ENCODE measurements around the gene TBC1D2. TPM values are rescaled to one million over a fixed set of nuclear protein-coding genes. Genes with fewer than 3 reads are reported as not detected.

Gene TBC1D2
- total and polyA plus RNA-seq, 2 of the 13 experiments (the other 11 are each of a cell fraction or from before 2014, with no cell fraction given): 2.0 to 2.8 TPM

DNA sequence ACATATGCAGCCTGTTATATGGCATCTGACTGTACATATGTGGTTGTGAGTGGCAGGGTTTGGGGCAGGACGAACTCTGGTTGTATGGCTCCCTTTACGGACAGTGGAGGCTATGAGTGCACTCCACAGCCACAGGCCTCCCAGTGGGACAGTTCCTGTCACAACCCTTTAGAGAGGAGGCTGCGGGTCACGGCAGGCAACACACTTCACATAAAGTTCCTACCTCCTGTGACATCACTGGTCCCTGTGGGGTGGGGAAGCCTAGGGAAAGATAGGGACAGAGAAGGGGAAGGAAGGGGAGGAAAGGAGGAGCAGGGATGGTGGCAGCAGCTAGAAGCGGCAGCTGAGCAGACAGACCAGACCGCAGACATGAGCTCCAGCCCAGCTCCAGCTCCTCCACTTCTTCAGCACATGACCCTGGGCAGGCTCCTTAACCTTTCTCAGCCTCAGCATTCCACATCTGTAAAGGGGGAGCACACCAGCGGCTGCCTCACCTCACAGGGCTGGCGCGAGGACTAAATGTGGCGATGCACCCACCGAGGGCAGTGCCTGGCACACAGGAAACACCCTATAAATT lies 35.6 kb downstream of the TBC1D2 start:
- BruUV-seq (replicated peaks): no TSS peak
- Histone ChIP-seq H3K4me1 (ENCODE audit: insufficient read depth, low read length) (peaks cover 36% of the 10 kb centered on the region), H4K20me1 (ENCODE audit: insufficient read depth, low read length) (no peaks in the 10 kb centered on the region), H3K36me3 (replicated peaks in 1 of 2; ENCODE audit: control insufficient read depth in 1 of 2, insufficient read depth in 2 of 2, low read length in 2 of 2) (no peaks in the 10 kb centered on the region; a peak in 1 of 5 replicates), H3K9ac (ENCODE audit: insufficient read depth, low read depth, low read length) (no peak overlapping the region), H3K4me2 (ENCODE audit: low read depth, low read length) (no peak overlapping the region), H3K27ac (ENCODE audit: extremely low read length, insufficient read depth, low read length) (no peak overlapping the region), H2AFZ (ENCODE audit: low read length) (no peak overlapping the region), H3K27me3 (ENCODE audit: control insufficient read depth in 1 of 2, insufficient read depth in 2 of 2, low read length in 2 of 2) (no peaks in the 10 kb centered on the region), H3K79me2 (ENCODE audit: insufficient read depth, low read length) (no peaks in the 10 kb centered on the region), H3K9me3 (ENCODE audit: low read length) (no peaks in the 10 kb centered on the region), H3K4me3 (replicated peaks in 1 of 3; ENCODE audit: insufficient read depth in 1 of 3, low read depth in 2 of 3, low read length in 3 of 3) (no peak overlapping the region)
- ChIA-PET POLR2A (interaction anchor here (1.0 kb wide), 1 partner anchor 36 kb away, joined by 3 read pairs; no protein-coding TSS in a partner anchor), CTCF (ENCODE audit: low intra/inter-chr PET ratio, low total read pairs) (no interaction called here)
- TF ChIP-seq FOXJ3 (CRISPR knock-in tag; IDR thresholded peaks at IDR 0.05; ENCODE audit: borderline replicate concordance): no peak
- TF ChIP-seq, protein P1, sequence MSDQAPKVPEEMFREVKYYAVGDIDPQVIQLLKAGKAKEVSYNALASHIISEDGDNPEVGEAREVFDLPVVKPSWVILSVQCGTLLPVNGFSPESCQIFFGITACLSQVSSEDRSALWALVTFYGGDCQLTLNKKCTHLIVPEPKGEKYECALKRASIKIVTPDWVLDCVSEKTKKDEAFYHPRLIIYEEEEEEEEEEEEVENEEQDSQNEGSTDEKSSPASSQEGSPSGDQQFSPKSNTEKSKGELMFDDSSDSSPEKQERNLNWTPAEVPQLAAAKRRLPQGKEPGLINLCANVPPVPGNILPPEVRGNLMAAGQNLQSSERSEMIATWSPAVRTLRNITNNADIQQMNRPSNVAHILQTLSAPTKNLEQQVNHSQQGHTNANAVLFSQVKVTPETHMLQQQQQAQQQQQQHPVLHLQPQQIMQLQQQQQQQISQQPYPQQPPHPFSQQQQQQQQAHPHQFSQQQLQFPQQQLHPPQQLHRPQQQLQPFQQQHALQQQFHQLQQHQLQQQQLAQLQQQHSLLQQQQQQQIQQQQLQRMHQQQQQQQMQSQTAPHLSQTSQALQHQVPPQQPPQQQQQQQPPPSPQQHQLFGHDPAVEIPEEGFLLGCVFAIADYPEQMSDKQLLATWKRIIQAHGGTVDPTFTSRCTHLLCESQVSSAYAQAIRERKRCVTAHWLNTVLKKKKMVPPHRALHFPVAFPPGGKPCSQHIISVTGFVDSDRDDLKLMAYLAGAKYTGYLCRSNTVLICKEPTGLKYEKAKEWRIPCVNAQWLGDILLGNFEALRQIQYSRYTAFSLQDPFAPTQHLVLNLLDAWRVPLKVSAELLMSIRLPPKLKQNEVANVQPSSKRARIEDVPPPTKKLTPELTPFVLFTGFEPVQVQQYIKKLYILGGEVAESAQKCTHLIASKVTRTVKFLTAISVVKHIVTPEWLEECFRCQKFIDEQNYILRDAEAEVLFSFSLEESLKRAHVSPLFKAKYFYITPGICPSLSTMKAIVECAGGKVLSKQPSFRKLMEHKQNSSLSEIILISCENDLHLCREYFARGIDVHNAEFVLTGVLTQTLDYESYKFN (CRISPR knock-in tag; conservative IDR thresholded peaks at IDR 0.05): no peak
- TF ChIP-seq HOXD1 (CRISPR knock-in tag; IDR thresholded peaks at IDR 0.05): no peak
- peak; percentile 26; the same call in 1 of the 2 replicates for TF ChIP-seq ATF7 (IDR thresholded peaks at IDR 0.05)
- no peak for TF ChIP-seq ATF7 (CRISPR knock-in tag; IDR thresholded peaks at IDR 0.05)
- in situ Hi-C loops (cut with HindIII; ENCODE audit: extremely low pct_ligation_motif_present, low pct_unique_long_range_greater_than_20kb) (no loop called here), intact Hi-C loops (cut with micrococcal nuclease; ENCODE audit: unreplicated experiment) (no loop called here)
- DNase-seq (ENCODE audit: low spot score) (no peak), ATAC-seq (no peak), FAIRE-seq (no peak)
- 88% methylated on average over 6 of the region's 11 CpGs for WGBS (ENCODE audit: low lambda C conversion rate)

All from HepG2 (cell line).